GM12891 (cell line): Measurements from ENCODE around the gene ERMP1.
A peak's percentile ranks its signal among the peaks of the same experiment; 100 is the strongest.

Experiments used
- DNase-seq: peaks from one replicate; pipeline ENCODE4 v3.0.0; 2011; ENCODE audit warnings: low spot score; ENCODE audit not compliant: insufficient read length
- FAIRE-seq: peaks from 2 replicates; lab custom pipeline; 2011; peaks lifted over from hg19 to GRCh38; lab: Jason Lieb, UNC
- PAX5 ChIP-seq: IDR thresholded peaks from 2 replicates; pipeline ENCODE4 v1.6.1; 2011; ENCODE audit warnings: low read length, moderate library complexity, mild to moderate bottlenecking; ENCODE audit not compliant: insufficient read depth, severe bottlenecking
- POLR2A ChIP-seq: IDR thresholded peaks from 2 replicates; pipeline ENCODE4 v1.6.1; 2011; ENCODE audit warnings: low read depth, low read length, control low read depth
- POLR2AphosphoS5 ChIP-seq: IDR thresholded peaks from 2 replicates; pipeline ENCODE4 v1.6.1; 2011; ENCODE audit warnings: low read depth, low read length, control low read depth
- POU2F2 ChIP-seq: IDR thresholded peaks from 2 replicates; pipeline ENCODE4 v1.6.1; 2011; ENCODE audit warnings: low read depth, mild to moderate bottlenecking, control low read depth, low read length, moderate library complexity
- SPI1 ChIP-seq: IDR thresholded peaks from 2 replicates; pipeline ENCODE4 v1.6.1; 2011; ENCODE audit warnings: low read depth, low read length, control low read depth
- TAF1 ChIP-seq: IDR thresholded peaks from 2 replicates; pipeline ENCODE4 v1.6.1; 2011; ENCODE audit warnings: low read depth, low read length, control low read depth

The ERMP1 gene

DNA sequence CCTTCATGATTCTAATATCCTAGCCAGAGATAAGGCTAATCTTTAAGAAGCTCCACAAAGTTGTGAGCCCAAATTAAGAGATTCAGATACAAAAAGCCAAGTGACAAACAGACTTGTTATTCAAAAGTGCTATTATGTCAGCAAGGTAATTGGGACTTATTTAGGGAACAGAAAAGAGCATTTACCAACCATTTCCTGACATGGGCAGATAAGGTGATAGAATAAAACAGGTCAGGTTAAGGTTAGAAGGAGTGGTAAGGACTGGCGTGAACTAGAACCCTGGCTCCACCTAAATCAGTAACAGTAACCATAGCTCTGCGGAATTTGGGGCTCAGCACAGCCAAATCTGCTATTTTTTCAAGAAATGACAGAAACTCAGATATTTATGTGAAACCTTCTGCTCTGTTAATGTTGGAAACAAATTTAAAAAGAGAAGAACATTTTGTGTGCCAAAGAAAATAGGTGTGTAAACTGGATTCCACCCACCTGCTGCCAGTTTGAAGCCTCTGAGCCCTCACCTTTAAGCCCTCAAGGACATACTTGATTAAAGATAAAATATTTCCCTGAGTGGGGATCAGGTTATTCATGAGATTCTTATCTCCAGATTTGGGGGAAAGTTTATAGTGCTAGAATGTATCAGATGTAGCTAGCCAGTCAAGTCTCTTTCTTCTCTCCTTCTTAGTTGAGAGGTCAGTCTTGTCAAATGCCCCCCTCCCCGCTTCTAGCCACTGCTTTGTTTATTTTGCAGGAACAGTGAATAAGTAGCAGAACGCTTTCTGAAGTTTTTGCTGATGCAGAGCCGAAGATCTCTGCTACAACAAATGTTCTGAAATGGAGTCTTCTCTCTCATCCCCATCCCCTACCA is 10.2 kb upstream of the ERMP1 start:
- no peak for DNase-seq
- no peak for TF ChIP-seq TAF1
- TF ChIP-seq SPI1: no peak
- no peak for FAIRE-seq

DNA sequence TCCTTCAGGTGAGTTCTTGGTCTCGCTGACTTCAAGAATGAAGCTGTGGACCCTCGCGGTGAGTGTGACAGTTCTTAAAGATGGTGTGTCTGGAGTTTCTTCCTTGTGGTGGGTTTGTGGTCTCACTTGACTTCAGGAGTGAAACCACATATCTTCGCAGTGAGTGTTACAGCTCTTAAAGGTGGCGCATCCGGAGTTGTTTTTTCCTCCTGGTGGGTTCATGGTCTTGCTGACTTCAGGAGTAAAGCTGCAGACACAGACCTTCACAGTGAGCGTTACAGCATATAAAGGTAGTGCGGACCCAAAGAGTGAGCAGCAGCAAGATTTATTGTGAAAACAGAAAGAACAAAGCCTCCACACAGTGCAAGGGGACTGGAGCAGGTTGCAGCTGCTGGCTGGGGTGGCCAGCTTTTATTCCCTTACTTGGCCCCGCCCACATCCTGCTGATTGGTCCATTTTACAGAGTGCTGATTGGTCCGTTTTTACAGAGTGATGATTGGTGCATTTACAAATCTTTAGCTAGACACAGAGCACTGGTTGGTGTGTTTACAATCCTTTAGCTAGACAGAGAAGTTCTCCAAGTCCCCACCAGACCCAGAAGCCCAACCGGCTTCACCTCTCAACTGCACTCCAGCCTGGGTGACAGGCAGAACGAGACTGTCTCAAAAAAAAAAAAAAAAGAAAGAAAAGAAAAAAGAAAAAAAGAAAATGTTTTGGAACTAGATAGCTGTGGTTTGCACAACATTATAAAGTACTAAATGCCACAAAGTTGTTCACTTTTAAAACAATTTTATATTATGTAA is 9.1 kb upstream of the ERMP1 start:
- TF ChIP-seq POLR2AphosphoS5: 0 out of 2 replicates have a peak, but pooled peaks have one; percentile 40
- TF ChIP-seq SPI1: no peak
- 0 out of 2 replicates have a peak, but pooled peaks have one; percentile 29 for TF ChIP-seq POU2F2
- no peak for TF ChIP-seq TAF1
- peak; percentile 73 for TF ChIP-seq POLR2A
- TF ChIP-seq PAX5: no peak
- FAIRE-seq: peak; percentile 72

DNA sequence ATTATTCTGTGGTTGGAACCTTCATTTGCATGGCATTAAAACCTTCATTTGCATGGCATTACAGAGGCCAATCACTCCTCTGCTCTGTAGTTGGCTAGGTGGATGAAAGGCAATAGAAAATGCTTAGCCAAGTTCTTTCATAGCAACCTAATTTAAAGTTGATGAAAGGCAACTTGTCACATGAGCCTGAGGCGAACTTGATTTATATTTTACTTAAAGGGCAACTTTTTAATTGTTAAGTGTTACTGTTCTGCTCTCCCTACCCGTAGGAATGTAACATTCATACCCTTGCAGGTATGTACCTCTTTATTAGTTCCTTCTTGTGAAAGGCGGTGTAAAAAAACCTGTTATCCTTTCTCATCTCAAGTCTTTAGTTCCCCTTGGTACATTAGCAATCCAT is 7.9 kb upstream of the ERMP1 start:
- no peak for TF ChIP-seq SPI1
- FAIRE-seq: no peak
- DNase-seq: no peak

More for the DNA sequence above, 9.1 kb upstream of the ERMP1 start:
- no peak for DNase-seq

DNA sequence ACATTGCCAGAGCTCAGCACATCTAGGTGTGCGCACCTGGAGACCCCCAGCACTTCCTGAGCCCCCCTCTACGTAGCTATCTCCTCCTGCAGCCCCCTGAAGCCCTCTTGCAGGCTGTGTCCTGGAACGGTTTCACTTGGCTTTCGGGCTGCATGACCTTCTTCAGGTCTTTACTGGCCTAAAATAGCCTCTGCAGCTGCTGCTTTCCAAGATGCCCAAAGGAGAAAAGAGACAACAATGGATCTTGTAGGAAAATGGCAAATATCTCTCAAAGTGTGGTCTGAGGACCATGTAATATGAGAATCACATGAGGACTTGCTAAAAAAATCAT is 6.6 kb upstream of the ERMP1 start:
- no peak for DNase-seq
- TF ChIP-seq TAF1: no peak
- TF ChIP-seq POLR2AphosphoS5: no peak
- no peak for TF ChIP-seq SPI1
- TF ChIP-seq PAX5: no peak
- no peak for TF ChIP-seq POLR2A
- no peak for TF ChIP-seq POU2F2
- no peak for FAIRE-seq

DNA sequence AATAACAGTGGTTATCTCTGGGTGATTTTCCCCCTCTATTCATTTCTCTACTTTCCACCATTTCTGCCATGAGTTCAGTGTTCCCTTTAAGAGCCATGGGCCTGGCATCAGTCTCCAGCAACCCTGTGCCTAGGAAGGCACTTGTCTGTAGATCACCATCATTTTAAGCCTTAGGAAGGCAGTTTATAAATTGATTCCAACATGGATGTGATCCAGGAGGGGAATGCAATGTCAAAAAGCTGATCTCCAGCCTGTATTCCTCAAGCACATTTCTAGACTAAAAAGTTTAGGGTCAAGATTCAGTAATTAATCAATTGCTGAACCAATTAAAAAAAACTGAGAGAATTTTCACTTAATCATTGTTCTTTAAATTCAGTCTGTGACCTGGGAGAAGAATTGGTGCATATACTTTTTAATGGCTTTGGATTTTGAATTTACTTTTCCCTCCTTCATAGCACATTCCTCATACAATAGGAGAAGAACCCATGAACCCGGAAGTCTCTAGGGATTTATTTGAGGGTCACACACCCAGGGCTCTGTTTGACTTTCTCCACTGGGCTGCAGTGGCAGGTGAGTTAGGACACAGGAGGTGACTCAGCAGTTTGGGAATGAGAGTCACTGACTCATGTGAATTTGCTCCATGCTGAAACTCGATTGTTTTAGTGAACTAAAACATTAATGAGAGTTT is 6.1 kb upstream of the ERMP1 start:
- DNase-seq: no peak
- no peak for FAIRE-seq

DNA sequence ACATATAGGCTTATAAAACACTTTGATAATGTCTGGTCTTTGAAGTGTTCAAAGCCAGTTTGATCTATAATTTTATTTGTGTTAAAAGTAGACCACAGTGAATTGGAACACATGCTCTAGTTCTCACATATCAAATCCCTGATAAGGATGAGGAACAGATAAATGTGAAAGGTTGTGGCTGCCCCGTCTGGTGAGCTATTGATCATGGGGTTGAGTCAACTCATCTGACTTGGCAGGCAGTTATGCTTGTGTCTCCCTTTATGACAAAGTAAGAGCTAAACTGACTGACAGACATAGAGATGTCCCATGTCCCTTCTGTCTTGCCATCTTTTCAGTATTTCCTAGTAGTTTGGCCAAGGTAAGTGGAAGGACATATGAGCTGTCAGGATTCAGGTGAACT is 2.9 kb upstream of the ERMP1 start:
- no peak for FAIRE-seq
- TF ChIP-seq POLR2A: no peak
- no peak for DNase-seq

More for the DNA sequence above, 6.1 kb upstream of the ERMP1 start:
- TF ChIP-seq PAX5: no peak
- TF ChIP-seq POLR2AphosphoS5: no peak
- TF ChIP-seq TAF1: no peak
- TF ChIP-seq POU2F2: no peak
- TF ChIP-seq SPI1: no peak
- TF ChIP-seq POLR2A: no peak

DNA sequence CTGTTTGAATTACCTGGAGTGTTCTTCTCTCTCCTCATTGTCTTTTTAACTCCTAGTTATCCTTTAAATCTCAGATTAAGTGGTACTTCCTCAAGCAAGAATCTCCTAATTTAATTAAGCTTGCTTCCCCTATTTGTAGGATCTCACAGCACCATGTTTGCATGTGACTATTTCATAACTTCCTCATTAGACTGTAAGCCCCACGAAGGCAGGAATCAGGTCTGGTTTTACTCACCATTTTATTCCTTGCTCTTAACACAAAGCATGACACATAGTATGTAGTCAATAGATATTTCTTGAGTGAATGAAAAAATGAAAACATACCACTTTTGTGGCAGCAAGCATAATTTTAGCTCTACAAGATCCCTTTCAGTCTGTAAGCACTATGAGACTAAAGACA is 1.3 kb upstream of the ERMP1 start:
- no peak for FAIRE-seq
- TF ChIP-seq PAX5 (no peak), SPI1 (no peak), POLR2A (no peak), TAF1 (no peak), POU2F2 (no peak), POLR2AphosphoS5 (no peak)
- DNase-seq: no peak

DNA sequence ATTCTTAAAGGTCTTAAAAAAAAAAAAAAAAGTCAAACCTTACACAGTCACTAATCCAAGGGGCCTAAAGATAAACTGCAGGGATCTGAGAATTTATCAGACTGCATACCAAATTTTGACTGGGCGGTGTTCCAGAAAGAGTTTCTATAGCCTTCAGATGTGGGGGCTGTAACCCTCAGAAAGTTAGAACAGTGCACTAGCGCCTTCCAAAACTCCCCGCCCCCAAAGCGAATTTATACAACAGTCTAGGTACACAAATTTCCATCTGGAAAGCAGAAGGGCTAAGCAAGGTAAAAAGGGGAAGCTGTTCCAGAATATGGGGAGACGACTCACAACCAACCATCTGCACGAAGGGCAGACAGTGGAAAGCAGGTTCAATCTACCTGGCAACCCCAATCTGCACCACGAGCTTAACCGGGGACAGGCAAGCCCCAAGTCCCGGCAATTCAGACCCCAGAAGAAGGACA is 813 bp downstream of the ERMP1 start:
- peak; percentile 44 for DNase-seq
- no peak for FAIRE-seq
- TF ChIP-seq POU2F2 (no peak), SPI1 (0 out of 2 replicates have a peak, but pooled peaks have one; percentile 12)

DNA sequence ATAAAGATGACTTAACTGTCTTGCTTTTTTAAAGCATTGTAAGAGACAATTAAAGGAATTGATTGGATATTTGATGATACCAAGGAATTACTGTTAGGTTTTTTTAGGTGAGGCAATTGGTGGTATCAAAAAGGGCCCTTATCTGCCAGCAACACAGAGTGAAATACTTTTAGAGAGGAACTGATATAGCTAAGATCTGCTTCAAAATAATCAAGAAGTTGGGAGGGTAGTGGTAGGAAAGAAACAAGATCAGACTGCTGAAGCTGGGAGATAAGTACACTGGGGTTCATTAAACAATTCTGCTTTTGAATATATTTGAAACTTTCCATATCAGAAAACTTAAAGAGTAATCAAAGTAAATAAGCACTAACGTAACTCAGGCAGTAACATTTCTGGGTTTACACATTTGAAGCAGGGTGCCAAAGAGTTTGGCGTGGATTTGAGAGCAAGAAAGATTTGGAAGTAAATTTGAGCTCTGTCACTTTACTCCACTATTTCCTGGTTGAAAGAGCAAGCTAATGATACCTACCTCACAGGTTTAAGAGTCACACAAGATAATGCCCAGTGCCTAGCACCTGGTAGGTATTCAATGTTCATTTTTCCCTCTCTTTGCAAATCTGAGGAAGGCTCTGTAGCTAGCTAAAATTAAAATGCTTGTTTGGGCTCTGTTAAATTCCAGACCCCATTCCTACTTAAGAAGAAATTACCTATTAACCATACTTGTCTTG is 6.9 kb downstream of the ERMP1 start:
- no peak for FAIRE-seq
- TF ChIP-seq POLR2AphosphoS5: no peak
- TF ChIP-seq SPI1: no peak
- no peak for TF ChIP-seq PAX5
- no peak for TF ChIP-seq POU2F2
- TF ChIP-seq TAF1: no peak
- no peak for TF ChIP-seq POLR2A
- no peak for DNase-seq
